ENCODE results near the gene C1GALT1.

C1GALT1 gene

GRCh38 chr7:7202375-7202720, 20.0 kb downstream of the C1GALT1 start:
- DNase-seq, result no peak

GRCh38 chr7:7203813-7204575, 21.6 kb downstream of the C1GALT1 start:
- no peak for DNase-seq

GRCh38 chr7:7207876-7208275, 25.5 kb downstream of the C1GALT1 start:
- DNase-seq, result no peak

- no peak for DNase-seq
Measured at GRCh38 chr7:7208520-7208919, 26.2 kb downstream of the C1GALT1 start.

- no peak for DNase-seq
Measured at GRCh38 chr7:7209412-7210050, 27.2 kb downstream of the C1GALT1 start.

- peak; percentile 25 for DNase-seq
Measured at GRCh38 chr7:7210475-7211237, 28.3 kb downstream of the C1GALT1 start.

- DNase-seq, result no peak
Measured at GRCh38 chr7:7212612-7213011, 30.3 kb downstream of the C1GALT1 start.

- no peak for DNase-seq
Measured at GRCh38 chr7:7214398-7215347, 32.3 kb downstream of the C1GALT1 start.

- DNase-seq, result no peak
Measured at GRCh38 chr7:7216279-7216678, 33.9 kb downstream of the C1GALT1 start.

- no peak for DNase-seq
Measured at GRCh38 chr7:7219216-7219615, 36.9 kb downstream of the C1GALT1 start.

GRCh38 chr7:7220821-7221220, 38.5 kb downstream of the C1GALT1 start:
- no peak for DNase-seq

- DNase-seq, result no peak
Measured at GRCh38 chr7:7221599-7222038, 39.3 kb downstream of the C1GALT1 start.

- DNase-seq, result no peak
Measured at GRCh38 chr7:7223250-7223649, 40.9 kb downstream of the C1GALT1 start.

- DNase-seq, result no peak
Measured at GRCh38 chr7:7226407-7226806, 44.1 kb downstream of the C1GALT1 start.

- DNase-seq, result no peak
Measured at GRCh38 chr7:7228472-7228871, 46.1 kb downstream of the C1GALT1 start.

GRCh38 chr7:7228967-7229366, 46.6 kb downstream of the C1GALT1 start:
- no peak for DNase-seq

- DNase-seq, result no peak
Measured at GRCh38 chr7:7231000-7231399, 48.7 kb downstream of the C1GALT1 start.

GRCh38 chr7:7231865-7232264, 49.5 kb downstream of the C1GALT1 start:
- DNase-seq, result no peak

- no peak for DNase-seq
Measured at GRCh38 chr7:7235347-7235746, 53.0 kb downstream of the C1GALT1 start.

GRCh38 chr7:7236041-7236440, 53.7 kb downstream of the C1GALT1 start:
- no peak for DNase-seq

GRCh38 chr7:7237201-7237977, 55.0 kb downstream of the C1GALT1 start:
- DNase-seq, result no peak

GRCh38 chr7:7237978-7238267, 55.6 kb downstream of the C1GALT1 start:
- DNase-seq, result no peak
